Activated T-helper 1 cell treated with Interleukin-2 at 50 U/mL for 16 hours (primary cell): ENCODE results near the gene GFOD2.

Source experiments
- DNase-seq: peaks from one replicate; pipeline ENCODE4 v3.0.0-alpha.2; 2020; ENCODE audit warnings: low read depth

The GFOD2 gene

GRCh38 chr16:67731071-67731752, 12.1 kb upstream of the GFOD2 start:
- DNase-seq = no peak

GRCh38 chr16:67730326-67730725, 11.2 kb upstream of the GFOD2 start:
- no peak for DNase-seq

- no peak for DNase-seq
Measured at GRCh38 chr16:67729636-67730248, 10.6 kb upstream of the GFOD2 start.

GRCh38 chr16:67727521-67728485, 8.7 kb upstream of the GFOD2 start:
- DNase-seq = no peak

- no peak for DNase-seq
Measured at GRCh38 chr16:67726106-67727034, 7.3 kb upstream of the GFOD2 start.

GRCh38 chr16:67723911-67724305, 4.8 kb upstream of the GFOD2 start:
- DNase-seq = no peak

DNA sequence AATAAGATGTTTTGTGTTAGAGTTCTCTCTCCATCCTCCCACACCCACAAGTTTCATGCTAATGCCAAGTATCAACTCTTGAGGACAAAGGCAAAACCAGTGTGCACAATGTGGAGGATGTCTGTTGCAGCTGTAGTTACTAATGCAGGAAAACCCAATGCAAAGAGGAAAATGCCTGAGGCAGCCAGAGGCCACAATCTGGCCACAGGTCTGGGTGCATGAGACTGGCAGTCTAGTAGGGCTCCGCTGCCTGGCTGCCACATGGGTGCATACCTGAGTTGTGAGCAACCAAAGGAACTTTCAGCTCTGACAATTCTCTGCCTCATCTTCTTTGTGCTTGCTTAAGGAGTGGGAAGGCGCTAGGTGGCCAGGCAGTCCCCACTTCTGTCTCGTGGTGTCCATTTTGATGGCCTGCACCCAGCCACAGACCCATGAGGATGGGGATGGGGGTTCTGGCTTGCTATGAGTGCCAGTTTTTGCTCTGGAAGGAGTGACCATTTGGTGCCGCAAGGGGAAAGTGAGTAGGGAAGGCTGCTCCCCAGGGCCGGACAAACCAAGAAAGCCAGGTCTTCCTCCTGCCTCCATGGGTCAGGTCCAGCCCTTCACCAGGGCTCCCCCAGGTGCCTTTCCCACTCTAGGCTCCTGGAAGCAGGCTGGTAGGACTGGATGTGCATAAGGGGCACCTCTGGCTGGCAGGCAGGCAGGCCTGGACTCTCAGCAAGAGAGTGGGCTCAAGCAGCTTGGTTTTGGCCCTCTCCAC, 4.2 kb upstream of the GFOD2 start:
- no peak for DNase-seq

DNA sequence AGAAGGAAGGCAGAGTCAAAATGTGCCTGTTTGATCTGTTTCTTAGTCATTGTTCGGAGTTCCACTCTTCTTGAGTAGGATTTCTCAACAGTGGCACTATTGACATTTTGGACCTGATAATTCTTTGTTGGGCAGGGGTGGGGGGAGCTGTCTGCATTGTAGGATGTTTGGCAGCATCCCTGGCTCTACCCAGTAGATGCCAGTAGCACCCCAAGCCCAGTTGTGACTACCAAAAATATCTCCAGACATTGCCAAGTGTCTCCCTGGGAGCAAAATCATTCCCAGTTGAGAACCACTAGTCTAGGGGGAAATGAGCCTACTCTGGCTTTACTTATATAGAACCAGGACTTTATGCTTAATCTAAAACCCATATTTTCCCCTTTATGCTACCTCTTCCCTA, 1.1 kb upstream of the GFOD2 start:
- DNase-seq = no peak

GRCh38 chr16:67719778-67720144, 645 bp upstream of the GFOD2 start:
- DNase-seq = no peak

GRCh38 chr16:67718668-67719047, 458 bp downstream of the GFOD2 start:
- DNase-seq = no peak

GRCh38 chr16:67716097-67716496, 3.0 kb downstream of the GFOD2 start:
- no peak for DNase-seq

- DNase-seq = no peak
Measured at GRCh38 chr16:67714522-67714921, 4.6 kb downstream of the GFOD2 start.

DNA sequence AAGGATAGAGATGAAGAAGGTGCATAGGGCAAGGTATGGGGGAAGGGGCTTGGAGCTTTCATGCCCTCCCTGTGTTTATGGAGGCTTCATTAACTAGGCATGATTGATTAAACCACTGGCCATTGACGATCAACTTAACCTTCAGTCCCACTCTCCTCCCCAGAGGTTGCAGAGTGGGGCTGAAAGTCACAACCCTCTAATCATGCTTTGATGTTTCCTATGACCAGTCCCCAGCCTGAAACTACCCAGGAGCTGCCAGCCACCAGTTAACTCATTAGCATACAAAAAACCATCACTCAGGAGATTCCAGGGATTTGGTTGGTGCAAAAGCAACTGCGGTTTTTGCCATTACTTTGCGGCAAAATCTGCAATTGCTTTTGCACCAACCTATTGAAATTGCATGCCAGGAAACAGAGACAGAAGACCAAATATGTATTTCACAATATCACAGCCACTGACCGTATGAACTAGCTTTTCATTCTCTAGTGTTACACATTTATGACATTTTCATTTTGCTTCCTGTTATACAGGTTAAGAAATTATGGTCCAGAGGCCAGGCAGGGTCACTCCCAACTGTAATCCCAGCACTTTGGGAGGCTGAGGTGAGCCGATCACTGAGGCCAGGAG, 5.4 kb downstream of the GFOD2 start:
- no peak for DNase-seq

DNA sequence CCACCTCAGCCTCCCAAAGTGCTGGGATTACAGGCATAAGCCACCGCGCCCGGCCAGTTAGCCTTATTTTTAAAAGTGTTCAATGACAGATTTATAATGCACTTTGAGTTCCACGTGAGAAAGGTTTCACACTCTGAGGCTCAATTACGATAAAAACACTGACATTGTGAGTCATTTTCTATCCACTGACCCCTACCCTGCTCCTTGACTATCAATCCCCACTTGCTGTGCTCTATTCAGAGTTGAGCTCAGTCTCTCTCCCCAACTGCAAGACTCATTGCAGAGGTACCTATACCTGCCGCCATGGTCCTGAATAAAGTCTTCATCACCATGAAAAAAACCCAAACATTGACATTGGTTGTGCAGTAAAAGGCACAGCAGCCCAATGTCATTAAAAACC, 8.5 kb downstream of the GFOD2 start:
- no peak for DNase-seq

- DNase-seq = no peak
Measured at GRCh38 chr16:67709050-67709449, 10.1 kb downstream of the GFOD2 start.

DNA sequence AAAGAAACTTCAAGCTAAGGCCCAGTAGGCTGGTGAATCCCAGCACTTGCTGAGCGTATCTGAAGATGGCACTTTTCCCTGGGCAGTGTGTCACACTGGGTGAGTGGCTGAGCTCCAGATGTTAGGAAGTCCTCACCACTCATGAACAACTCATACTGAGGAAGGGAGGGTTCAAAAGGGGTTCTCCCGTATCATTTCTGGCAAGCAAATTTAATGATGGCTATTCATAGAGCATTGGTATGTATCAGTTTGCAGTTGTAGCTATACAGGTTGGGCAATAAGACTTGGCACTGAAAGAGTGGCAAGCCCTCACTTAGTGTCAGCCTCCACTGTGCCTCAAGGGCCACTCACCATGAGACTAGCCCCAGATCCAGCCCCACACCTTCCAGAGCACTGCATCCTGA, 10.7 kb downstream of the GFOD2 start:
- no peak for DNase-seq

DNA sequence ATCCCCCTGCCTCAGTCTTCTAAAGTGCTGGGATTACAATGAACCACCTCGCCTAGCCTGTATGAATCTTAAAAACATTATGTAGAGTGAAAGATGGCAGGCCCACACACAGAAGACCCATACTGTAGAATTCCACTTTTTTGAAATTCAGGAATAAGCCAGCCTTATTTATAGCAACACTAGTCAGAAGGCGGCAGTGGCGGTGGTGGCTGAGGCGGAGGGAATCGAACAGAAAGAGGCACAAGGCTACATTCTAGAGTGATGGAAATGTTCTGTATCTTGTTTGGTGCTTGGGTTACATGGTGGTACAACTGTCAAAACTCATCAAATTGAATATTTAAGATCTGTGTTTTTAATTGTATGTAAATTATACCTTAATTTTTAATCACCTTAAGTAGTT, 11.3 kb downstream of the GFOD2 start:
- DNase-seq = no peak

- DNase-seq = no peak
Measured at GRCh38 chr16:67707210-67707609, 11.9 kb downstream of the GFOD2 start.

GRCh38 chr16:67704110-67704509, 15.0 kb downstream of the GFOD2 start:
- no peak for DNase-seq

DNA sequence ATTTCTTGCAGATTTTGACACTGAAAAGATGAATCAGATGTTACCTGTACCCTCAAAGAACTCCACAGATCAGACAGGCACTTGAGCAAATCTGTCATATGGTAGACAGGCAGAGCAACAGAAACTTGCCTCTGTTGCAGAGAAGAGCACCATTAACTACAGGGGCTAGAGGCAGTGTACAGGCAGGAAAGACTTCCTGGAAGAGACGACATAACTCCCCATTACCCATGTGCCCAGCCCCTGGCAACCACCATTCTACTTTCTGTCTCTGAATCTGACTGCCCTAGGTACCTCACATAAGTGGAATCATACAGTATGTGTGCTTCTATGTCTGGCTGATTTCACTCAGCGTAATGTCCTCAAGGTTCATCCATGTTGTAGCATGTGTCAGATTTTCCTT, 15.5 kb downstream of the GFOD2 start:
- no peak for DNase-seq

GRCh38 chr16:67702130-67702529, 17.0 kb downstream of the GFOD2 start:
- no peak for DNase-seq
